Bronchial epithelial cell (primary cell): Measurements from ENCODE around the gene CAMK4. TPM values are rescaled to one million over a fixed set of nuclear protein-coding genes. Genes with fewer than 3 reads are reported as not detected.

ENCODE experiments used
- DNase-seq: peaks from one replicate; pipeline ENCODE4 v3.0.0-alpha.2; 2010; ENCODE audit warnings: low read depth
- FAIRE-seq: peaks from 2 replicates; lab custom pipeline; 2011; peaks lifted over from hg19 to GRCh38; lab: Jason Lieb, UNC
- H3K27me3 ChIP-seq: 2 replicates; pipeline ENCODE4 v1.5.1; 2011; ENCODE audit warnings: low read length; ENCODE audit not compliant: control insufficient read depth, insufficient read depth
- H3K36me3 ChIP-seq: 2 replicates; pipeline ENCODE4 v1.5.1; 2011; ENCODE audit warnings: low read length; ENCODE audit not compliant: control insufficient read depth, insufficient read depth
- H3K4me3 ChIP-seq: 2 replicates; pipeline ENCODE4 v1.5.1; 2011; ENCODE audit warnings: mild to moderate bottlenecking, low read depth, low read length, control low read depth
- total RNA-seq: library from RNA; depleted of rRNA; stranded (reverse); fragments of >200 nt; gene quantifications from 2 replicates; pipeline ENCODE4 v1.2.1, GENCODE V29; 2014
- TF ChIP-seq, protein P1 (sequence below): IDR thresholded peaks from 2 replicates; pipeline ENCODE4 v1.5.1; 2011; ENCODE audit warnings: mild to moderate bottlenecking, moderate library complexity, low read length, control low read depth, inconsistent platforms; ENCODE audit not compliant: insufficient read depth, severe bottlenecking

The CAMK4 gene
- total RNA-seq, 1 donor from 2014 or later = 0.26 TPM

DNA sequence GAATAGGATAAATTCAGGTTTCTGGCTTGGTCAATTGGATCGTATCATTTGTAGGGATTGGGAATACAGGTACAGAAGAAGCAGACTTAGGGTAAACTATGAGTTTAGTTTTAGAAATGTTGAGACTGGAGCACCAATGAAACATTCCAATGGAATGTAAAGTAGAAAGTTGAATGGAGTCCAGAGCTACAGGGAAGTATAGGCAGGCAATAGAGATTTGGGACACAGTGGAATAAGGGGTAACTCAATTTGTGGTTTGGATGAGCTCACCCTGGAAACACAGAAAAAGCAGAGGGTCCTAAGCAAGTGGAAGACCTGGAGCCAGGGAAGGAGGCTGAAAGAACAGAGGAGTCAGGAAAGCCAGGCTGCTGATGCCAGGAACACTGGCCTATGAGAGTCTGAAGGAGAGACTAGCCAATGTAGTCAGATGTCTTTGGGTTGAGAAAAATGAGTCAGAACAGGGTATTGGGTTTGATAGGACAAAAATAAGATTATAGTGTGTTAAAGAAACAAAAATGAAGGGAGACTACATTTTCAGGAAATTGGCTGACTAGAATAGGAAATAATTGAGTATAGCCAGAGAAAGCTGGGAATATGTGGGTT, 215.4 kb downstream of the CAMK4 start:
- no peak for FAIRE-seq
- no peaks in the 10 kb centered on the region for H3K27me3 ChIP-seq
- TF ChIP-seq, protein P1, sequence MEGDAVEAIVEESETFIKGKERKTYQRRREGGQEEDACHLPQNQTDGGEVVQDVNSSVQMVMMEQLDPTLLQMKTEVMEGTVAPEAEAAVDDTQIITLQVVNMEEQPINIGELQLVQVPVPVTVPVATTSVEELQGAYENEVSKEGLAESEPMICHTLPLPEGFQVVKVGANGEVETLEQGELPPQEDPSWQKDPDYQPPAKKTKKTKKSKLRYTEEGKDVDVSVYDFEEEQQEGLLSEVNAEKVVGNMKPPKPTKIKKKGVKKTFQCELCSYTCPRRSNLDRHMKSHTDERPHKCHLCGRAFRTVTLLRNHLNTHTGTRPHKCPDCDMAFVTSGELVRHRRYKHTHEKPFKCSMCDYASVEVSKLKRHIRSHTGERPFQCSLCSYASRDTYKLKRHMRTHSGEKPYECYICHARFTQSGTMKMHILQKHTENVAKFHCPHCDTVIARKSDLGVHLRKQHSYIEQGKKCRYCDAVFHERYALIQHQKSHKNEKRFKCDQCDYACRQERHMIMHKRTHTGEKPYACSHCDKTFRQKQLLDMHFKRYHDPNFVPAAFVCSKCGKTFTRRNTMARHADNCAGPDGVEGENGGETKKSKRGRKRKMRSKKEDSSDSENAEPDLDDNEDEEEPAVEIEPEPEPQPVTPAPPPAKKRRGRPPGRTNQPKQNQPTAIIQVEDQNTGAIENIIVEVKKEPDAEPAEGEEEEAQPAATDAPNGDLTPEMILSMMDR = no peak
- no peaks in the 10 kb centered on the region for H3K36me3 ChIP-seq
- H3K4me3 ChIP-seq = no peak overlapping the region
- peak; percentile 60 for DNase-seq

DNA sequence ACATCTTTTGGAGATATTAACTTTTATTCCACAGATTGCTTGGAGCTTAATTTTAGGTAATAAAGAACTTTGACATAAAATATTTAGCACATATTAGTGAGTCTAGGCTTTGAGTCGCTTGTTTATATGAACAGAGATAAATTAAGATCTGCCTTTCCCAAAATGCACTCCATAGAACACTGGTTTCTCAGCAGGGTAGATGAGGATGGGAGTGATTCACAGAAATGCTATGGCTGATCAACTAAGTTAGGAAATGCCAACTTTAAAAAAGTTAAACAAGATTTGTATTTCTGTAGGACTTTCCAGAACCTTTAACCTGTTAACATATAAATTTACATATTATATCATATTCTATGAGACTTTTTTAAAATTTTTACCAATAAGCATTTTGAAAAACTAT, 222.9 kb downstream of the CAMK4 start:
- no peak for FAIRE-seq
- no peak overlapping the region for H3K4me3 ChIP-seq
- TF ChIP-seq, protein P1 = no peak
- H3K27me3 ChIP-seq = no peaks in the 10 kb centered on the region
- DNase-seq = no peak
- H3K36me3 ChIP-seq = no peaks in the 10 kb centered on the region

DNA sequence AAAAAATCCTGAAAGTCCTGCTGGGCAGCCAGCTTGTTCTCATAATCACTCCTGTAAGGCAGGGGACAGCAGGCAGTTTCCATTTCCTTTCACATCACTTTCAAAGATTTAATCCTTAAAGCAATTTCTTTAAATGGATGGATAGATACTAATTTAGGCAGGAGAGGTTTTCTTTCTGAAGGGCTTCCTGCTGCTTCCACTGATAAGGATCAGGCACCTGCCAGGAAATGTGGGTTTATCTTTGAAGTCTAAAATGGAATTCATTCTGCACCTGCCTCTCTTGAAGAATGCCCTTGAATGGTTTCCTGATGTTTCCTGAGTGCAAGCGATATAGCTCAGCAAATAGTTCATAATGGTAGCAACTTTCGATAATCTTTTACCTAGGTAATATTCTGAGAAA, 223.6 kb downstream of the CAMK4 start:
- H3K4me3 ChIP-seq = no peak overlapping the region
- H3K36me3 ChIP-seq = no peaks in the 10 kb centered on the region
- TF ChIP-seq, protein P1 = no peak
- FAIRE-seq (no peak), DNase-seq (no peak)
- H3K27me3 ChIP-seq = no peaks in the 10 kb centered on the region

DNA sequence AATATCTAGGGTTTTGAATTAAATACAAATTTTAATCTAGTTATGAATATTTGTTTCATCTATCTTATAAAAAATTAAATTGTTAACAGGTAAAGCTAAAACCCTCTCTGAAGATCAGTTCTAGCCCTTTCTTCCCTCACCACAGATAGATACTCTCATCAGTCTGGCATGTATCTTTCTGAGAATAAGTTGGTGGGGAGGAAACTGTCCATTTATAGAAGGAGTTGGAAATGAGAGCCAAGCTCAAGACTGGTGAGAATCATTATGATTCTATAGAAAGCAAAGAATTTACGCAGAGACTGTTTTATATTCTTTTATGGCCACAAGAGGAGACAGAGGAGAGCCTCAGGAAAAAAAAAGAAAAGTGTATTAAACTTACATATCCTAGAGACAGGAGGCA, 229.1 kb downstream of the CAMK4 start:
- TF ChIP-seq, protein P1 = no peak
- no peak overlapping the region for H3K4me3 ChIP-seq
- DNase-seq = no peak
- H3K36me3 ChIP-seq = no peaks in the 10 kb centered on the region
- H3K27me3 ChIP-seq = no peaks in the 10 kb centered on the region
- no peak for FAIRE-seq

DNA sequence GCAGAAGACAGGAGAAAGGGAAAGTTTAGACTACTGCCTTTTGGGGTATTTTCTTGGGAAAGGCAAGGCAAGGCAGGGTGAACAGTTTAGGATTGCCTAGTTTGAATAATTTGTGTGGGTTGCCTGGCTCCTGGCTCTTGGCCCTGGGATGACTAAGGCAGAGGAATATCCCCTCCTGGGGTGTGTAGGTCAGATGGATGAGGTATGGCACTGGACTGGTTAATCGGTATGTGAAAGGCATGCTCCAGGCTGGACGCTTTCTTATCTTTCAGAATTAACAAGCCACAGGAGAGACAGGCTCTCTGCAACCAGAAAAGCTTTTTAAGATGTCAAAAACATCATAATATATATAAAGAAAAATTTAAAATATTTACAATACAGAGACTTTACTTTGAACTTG, 229.6 kb downstream of the CAMK4 start:
- H3K36me3 ChIP-seq = no peaks in the 10 kb centered on the region
- FAIRE-seq = no peak
- TF ChIP-seq, protein P1 = no peak
- no peak overlapping the region for H3K4me3 ChIP-seq
- DNase-seq = peak; percentile 13
- H3K27me3 ChIP-seq = no peaks in the 10 kb centered on the region

DNA sequence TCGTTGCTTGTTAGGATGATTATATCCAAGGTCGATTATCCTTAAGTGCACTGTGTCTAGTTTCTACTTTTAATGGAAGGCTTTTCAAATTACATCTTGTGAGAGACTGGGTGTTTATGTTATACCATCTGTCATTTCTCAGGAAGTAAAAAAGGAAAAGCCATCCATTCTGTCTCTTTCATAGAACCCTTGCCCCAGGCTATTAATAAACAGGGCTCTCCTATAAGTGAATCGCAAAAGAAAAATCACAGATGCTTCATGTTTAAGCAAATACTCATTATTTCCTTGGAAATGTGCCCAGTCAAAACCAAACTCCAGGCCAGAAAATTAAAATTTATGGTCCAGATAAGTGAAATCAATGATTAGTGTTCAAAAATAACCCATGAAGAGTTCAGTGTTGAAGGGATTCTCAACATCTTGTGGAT, 230.0 kb downstream of the CAMK4 start:
- TF ChIP-seq, protein P1 = no peak
- no peak for FAIRE-seq

More for the DNA sequence above, 230.0 kb downstream of the CAMK4 start:
- DNase-seq = peak; percentile 9
- Histone ChIP-seq H3K4me3 (no peak overlapping the region), H3K27me3 (no peaks in the 10 kb centered on the region), H3K36me3 (no peaks in the 10 kb centered on the region)
